NCI-H82 treated with DMSO at 0.1 percent for 48 hours (cell line): ENCODE data around the gene SYT8.

Source experiments
- DNase-seq: peaks from one replicate; lab custom pipeline; 2025; ENCODE audit not compliant: unreplicated experiment; lab: John Stamatoyannopoulos, UW

SYT8 gene

DNA sequence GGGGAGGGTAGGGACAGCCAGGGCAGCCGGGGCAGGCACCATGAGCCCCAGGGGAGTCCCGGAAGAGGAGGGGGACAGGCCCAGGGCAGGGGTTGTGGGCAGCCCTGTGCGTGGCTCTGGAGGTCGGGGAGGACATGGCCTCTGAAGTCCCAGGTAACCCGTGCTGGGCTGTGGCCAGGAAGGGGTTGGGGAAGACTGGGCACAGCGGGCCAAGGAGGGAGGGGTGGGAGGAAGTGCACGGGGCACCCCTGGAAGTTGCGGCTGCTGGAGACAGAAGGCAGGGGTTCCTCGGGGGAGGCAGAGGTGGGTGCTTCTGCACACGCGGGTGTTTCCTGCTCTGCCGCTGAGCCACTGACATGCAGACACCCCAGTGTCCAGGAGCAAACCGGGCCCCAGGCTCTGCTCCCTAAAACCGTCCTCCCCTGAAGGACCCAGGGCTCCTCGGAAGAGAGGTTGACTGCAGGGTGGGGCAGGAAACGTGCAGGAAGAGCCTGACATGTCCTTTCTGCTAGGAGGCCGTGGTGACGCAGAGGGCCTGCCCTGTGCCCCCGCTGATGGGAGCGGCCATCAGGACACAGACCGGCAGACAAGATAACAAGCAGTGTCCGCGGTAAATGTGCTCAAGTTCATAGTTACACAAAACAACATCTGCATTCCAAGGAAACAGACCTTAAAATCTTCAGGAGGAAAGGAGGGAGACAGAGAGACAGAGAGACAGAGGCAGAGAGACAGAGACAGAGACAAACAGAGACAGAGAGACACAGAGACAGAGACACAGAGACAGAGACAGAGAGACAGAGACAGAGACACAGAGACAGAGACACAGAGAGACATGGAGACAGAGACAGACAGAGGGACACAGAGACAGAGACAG, 9.7 kb downstream of the SYT8 start:
- no peak for DNase-seq

DNA sequence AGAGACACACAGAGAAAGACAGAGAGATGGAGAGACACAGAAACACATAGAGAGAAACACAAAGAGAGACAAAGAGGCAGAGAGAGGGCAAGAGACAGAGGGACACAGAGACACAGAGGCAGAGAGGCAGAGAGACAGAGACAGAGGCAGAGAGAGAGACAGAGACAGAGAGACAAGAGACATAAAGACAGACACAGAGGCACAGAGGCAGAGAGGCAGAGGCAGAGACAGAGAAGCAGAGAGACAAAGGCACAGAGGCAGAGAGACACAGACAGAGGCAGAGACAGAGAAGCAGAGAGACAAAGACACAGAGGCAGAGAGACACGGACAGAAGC, 10.3 kb downstream of the SYT8 start:
- DNase-seq: no peak

DNA sequence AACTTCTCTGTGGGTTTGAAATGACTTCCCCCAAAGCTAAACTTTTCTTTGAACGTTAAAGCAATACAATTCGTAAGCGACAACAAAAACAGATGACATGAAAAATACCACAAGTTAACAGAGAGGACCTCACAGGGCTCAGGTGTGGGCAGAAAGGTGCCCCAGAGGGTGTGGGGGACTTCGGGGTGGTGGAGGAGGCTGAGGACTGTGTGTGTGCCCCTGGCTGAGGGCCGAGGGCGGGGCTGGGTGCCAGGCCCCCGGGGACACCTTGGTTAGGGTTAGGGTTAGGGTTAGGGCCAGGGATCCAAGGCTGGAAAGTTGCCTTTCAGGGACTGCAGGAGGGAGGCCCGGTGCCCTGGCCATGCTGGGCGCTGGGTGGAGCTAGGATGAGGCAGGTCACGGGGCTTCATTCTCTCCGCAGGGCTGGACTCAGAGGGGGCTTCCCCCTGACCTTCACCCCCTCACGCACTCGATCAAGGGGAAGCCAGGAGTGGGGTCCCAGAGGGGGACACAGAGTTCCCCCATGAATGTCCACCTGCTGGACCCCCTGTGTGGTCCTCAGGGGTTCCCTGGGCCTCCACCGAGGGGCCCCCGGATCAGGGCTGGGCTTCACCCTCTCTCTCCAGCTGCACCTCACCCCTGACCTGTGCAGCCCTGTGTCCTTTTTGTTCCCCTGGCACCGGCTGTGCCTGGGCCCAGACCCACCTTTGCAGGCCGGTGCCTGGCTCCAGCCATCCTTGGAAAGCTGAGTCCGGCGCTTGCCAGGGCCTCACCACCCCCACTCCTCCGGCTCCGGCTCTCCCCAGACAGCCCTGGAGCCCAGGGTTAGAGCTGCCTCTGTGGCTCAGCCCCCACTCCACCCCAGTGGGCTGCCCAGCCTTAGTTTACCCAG, 11.0 kb downstream of the SYT8 start:
- DNase-seq: no peak

DNA sequence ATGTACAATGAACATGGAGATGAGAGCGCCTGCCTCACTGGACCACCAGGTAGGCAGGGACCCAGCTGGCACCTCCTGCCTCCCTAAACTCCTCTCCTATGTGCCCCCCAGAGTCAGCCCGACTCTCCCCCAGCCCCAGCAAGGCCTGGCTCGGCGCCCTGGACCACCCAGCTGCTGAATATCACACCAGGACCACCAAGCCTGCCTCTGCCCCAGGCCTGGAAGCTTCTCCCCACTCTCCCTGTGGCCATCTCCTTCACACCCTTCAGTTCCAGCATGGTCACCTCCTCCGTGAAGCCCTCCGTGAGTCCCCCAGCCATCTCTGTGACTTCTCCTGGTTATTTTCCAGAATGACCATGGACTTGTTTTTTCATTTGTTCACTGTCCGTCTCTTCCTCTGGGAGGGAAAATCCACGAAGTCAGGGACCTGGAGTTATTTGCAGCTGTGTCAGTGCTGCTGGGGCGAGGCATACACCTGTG, 11.7 kb downstream of the SYT8 start:
- DNase-seq: no peak

DNA sequence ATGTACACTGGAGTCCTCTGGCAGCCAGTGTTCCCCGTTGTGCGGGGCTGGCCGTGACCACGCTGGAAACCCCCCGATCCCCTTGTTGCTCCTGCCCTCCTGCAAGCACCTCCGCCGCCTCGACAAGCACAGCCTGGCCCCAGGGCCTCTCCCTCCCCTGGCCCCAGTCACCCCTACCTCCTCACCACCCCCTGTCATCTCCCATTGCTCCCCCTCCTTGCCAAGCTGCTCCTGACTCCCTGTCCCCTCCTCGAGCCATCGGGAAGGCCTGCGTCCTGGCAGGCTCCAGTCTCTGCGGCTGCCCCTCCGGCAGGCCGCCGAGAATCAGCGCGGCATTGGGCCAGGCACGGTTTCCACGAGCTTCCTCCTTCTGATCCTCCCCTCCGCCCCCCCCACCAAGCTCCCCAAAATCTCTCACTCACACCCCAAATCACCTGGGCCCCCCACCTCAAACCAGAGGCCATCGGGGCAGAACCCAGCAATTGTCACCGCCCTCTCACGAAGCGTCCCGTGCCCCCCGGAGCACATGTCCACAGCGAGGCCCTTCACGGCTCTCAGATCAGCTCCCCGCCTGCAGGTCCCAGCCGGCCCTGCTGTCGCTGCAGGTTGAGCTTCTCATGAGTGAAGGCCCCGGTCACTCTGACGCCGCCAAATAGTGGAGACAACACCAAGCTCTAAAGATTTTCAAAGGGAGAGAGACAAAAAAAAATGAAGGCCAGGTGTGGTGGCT, 12.4 kb downstream of the SYT8 start:
- DNase-seq: no peak

DNA sequence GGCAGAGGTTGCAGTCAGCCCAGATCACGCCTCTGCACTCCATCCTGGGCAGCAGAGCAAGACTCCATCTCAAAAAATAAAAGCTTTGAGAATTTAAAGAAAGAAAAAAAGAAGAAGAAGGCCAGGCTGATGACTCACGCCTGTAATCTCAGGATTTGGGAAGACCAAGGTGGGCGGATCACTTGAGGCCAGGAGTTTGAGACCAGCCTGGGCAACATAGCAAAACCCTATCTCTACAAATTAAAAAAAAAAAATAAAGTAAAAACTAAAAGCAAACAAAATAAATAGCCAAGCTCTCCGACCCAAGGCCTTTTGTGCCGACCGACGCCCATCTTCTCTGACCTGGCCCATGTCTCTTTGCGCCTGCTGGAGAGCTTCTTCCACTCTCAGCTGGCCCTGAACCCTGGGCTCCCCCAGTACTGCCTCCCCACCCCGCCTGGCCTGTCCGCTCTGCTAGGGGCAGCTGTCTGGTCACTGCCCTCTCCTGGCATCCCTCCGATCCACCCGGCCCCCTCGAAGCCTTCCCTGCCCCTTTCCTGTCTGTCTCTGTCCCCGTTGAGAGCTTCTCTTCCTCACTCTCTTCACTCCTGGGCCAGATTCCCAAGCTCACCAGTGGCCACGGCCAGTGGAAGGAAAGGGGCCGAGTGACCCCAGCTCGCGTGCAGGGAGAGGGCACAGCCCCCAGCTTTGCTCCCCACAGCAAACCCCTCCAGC, 13.3 kb downstream of the SYT8 start:
- no peak for DNase-seq

DNA sequence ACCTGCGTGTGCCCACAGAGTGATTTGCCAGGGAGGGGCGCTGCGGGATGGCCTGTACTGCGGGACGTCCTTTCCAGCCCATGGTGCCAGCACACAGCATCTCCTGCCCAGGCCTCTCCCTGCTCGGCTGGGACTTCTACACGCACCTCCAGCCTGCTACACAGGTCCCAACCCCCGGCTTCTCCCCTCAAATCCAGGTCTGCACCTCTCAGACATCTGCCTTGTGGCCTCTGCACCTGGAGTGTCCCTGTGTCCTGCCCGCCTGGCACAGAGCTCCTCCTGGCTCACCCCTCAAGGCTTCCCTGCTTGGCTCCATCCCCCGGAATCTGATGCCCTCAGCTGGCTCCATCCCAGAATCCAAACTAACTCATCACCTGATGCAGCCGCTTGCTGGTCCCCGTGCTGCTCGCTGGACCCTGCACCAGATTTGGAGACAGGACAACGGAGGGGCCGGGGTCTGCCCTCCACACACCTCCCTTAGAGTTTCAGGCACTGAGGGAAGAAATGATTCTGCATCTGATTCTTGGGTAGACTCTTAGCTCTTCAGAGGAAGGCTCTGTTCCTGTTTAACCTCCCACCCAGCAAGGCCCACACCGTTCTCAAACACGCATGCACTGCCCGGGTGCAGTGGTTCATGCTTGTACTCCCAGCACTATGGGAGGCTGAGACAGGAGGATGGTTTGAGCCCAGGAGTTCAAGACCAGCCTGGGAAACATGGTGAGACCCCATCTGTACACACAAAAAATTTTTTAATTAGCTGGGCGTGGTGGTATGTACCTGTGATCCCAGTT, 14.0 kb downstream of the SYT8 start:
- no peak for DNase-seq

DNA sequence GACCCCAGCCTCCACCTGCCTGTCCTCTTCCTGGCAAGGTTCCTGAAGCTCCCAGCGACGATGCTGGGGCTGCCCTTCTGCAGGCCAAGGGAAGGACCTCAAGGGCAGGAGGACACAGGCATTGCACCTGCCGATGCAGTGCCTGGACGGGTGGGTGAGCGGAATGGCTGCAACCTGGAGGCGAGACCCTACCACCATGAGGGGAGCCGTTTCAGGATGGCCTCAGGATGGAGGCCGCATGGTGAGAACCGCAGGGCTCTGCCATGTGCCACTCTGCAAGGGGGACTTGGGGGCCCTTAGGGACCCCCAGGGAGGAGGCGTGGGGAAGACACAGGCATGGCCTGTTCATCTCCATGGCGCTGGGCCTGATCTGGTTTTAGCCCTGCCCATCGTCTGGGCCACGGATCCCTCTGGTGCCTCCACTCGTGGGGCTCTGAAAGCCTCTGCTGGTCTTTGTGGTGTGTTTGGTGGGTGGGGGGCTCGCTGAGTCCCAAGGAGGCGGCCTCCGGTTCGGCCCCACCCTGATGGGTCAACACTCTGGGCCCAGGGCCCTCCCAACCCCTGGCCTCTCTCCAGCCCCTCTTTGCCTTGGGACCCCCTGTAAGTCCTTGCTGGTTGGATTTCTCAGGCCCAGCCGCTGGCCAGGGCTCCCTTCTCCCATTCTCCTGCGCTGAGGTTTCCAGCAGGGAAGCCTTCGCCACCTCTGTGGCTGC, 16.8 kb downstream of the SYT8 start:
- DNase-seq: no peak

DNA sequence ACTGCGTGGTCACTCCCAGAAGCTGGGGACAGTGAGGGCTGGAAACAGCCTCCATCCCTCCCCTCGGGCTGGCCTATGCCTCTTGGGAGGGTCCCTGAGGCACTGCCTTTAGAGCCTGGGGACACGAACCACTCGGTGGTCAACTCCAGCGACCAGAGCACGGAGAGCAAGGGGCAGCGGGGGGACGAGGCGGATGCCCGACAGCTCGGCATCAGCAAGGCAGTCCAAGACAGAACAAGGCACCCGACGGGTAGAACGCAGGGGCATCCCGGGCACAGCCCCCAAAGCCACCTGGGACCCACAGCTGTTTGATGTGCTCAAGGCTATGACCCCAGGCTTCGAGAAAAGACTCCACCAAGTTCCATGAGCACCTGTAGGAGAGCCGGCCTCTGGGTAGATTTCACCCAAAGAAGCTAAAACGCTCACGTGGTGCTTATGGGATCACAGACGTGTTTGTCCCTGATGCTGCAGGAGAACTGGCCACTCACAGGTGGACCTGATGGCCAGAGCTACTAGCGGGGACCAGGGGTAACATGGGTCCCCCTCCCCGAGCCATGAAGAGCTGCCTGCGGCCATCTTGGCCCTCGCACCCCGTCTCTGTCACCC, 17.6 kb downstream of the SYT8 start:
- no peak for DNase-seq

DNA sequence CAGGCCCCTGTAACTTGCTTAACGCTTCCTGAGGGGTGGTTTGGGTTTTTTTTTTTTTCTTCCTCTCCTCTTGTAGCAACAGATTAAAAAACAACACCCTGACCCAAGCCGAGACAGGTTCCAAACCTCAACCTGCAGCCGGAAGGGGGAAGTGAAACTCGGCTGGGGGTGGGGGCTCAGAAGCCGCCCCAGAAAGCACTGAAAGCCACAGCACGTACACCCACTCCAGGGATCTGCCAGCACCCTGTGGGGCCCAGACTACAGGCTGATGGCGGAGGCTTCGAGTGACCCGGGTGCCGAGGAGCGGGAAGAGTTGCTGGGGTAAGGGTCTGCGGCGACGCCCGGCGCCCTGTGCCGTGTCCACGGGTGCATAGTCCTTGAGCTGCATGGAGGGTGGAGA, 18.1 kb downstream of the SYT8 start, which contains the start of gene LSP1:
Gene LSP1 (plus strand): TSS at position 208 of the 400 bp plus-strand sequence. CDS start 61 bp downstream, at position 269.
- no peak for DNase-seq

DNA sequence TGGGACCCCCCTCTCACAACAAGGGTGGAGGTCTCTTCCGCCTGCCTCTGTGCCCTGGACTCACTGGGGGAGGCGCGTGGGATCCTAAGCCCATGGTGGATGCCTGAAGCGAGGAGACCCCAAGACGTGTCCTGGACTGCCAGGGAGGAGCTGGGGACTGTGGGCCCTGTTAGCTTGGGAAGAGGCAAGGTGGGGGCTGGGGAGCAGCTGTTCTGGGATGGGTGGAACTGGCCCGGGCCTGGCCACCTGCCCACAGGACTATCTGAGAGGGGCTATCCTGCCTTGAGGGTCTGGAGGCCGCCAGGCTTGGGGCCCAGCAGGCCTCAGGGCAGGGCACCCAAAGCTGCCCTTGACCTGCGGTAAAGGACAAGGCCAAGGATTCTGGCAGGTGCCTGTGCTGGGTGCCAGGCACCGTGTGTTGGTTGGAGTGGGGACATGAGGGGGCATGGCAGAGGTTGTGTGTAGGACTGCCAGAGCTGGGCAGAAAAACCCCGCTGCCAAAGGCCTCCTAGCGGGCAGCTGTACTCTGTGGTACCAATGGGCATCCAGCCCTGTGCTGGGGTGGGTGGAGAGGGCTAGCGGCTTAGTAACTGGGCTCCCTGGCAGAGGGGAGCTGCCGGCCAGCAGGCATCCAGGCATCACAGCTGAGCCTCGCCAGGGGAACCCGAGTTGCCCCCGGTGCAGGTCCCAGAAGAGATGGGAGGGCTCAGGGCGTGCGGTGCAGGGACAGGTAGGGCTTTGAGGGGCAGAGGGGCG, 18.8 kb downstream of the SYT8 start:
- no peak for DNase-seq

DNA sequence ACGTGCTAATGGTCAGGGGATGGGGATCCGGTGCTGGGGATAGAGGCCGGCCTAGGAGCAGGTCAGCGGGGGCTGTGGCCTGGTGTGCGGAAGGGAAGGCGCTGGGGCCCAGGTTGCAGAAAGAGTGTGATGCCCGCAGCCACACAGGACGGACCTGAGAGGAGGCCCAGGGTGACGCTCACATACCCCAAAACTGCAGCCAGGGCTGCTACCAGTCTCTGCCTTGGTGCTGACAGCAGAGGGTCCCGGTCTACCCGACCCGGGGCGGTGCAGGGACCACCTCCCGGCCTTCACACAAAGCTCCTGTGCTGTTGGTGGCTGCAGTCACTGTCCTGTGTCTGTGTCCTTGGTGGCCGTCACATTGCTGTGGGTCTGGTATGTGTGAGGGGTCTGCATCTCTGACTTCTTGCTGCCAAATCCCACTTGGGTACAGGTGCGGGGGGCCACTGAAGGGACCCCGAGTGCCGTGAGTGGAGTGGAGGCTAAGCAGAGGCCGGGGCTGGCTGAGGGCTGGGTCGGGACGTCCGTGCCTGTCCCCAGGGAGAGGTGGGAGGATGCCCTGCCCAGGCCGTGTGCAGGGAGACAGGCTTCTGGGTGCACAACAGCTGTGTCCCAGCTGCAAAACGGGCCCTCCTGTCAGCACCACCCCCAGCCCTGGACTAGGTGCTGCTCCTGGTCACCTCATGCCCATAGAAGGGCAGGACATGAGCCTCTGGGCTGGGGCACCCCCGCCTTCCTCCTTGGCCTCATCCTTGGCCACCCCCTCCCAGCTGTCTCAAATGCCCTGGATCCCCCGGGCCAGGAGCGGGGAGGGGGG, 19.6 kb downstream of the SYT8 start:
- DNase-seq: no peak

DNA sequence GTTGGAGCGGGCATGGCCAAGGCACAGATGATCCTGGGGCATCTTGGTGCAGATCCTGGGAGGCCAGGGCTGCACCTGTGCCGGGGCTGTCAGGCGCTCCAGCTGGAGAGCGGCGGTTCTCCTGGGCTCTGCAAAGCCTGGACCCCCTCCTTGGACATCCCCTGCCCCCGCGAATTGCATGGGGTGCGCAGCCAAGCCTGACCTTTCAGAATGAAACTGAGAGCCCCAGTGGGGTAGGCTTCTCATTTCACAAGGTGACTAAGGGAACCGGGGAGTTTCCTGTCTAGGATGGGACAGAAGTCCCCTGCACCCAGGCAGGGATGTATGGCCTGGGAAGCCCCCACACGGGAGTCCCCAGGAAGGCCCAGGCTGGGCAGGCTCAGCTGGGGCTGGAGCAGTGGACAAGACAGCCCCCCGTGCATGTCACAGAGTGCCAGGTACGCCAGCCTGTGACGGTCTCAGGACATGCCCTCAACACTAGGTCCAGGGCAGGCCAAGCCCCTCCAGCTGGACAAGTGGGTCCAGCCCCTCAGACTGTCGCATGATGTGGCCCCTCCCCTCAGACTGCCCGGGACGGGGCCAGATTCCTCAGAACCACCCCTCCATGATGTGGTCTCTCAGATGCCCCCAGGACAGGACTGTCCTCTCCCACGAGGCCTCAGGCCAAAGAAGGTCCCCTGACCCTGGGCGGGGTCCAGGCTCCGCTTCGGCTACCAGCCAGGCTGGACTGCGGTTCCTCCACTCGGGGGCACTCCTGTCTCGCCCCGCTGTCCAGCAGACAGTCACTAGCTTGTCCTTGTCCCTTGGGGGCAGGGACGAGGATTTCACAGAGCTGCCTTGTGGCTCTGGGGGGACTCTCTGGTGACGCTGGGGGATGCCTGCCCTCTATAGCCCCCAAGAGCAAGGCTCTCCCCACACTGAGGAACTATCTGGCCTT, 20.4 kb downstream of the SYT8 start:
- DNase-seq: no peak

DNA sequence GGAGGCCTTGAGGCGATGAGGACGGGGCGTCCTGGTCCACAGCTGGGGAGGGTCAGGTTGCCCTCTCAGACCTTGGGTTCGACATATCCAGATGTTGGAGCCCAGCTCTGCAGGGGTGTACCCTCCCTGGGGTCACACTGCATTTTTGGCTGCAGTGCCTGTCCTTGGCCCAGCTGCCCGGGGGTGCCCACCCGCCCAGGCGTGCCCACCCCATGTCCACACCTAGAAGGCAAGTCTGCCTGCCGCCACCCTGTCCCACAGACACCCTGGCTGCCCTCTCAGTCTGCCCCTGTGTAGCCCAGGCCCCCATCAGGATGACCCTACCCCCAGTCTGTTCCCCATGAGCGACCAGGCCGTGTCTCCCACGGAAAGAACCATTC, 21.1 kb downstream of the SYT8 start:
- no peak for DNase-seq

DNA sequence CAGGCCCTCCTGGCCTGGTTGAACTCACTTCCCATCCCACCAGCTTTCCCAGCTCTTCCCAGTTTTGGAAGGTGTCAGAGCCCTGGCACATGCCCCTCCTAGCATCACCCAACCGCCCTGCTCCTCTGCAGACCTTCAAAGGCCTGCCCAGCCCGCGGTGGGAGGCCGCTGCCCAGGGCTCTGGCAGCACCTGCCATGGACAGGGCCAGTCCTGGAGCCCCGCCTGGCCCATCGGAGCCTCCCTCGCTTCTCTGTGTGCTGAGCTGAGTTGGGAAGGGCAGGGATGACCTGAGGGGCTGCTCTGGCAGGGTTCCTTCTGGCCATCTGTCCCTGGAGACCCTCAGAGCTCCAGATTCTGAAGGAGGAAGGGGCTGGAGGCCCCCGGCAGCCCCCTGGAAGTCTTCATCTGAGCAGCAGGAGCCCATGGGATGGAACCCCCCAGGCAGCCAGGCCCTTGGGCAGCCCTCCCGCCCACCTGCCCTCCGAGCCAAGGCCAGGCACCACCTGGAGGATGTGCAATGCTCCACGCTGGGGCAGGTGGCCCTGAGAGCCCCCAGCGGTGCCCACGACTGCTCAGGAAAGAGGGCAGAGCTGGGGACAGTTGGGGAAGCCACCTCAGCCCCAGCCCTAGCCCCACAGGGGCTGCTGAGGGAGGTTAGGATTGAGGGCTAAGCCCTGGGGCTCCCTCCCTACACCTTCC, 21.7 kb downstream of the SYT8 start:
- no peak for DNase-seq

DNA sequence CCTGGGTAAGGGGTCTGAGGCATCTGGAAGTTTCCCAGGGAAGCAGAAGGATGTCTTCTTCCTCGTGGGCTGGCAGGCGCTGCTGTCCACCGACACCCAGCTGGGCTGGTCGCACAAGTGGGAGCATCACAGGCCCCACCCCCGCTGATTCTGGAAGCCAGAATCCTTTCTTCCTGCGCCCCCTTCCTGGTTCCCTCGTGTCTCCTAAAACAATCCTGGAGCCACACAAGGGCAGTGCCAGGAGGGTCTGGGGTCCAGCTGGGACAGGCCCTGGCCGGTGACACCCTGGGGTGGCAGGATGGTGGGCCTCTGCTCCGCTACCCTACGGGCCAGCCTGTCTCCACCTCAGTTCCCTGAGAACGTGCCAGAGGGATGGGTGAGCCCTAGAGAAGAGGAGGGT, 22.3 kb downstream of the SYT8 start:
- DNase-seq: no peak
